Upper lobe of left lung (tissue), 4 donors: Measurements from ENCODE around the gene ADCY2.

Experiments
- CTCF ChIP-seq, 6 experiments: fragments of 450-650 bp in 4 of 6; fragments of 200-600 bp in 2 of 6; sonication (generic) in 2 of 6; IDR thresholded peaks; one replicate each; pipeline ENCODE4 v1.5.1; 2016 to 2019; ENCODE audit warnings: antibody characterized with exemption in 6 of 6
- EP300 ChIP-seq, 4 donors: sonication (generic); formaldehyde crosslinking; IDR thresholded peaks; one replicate each; pipeline ENCODE4 v1.5.1; 2017; ENCODE audit warnings: antibody characterized with exemption in 4 of 4, control low read depth in 2 of 4
- POLR2A ChIP-seq, 4 donors: fragments of 450-650 bp; IDR thresholded peaks; one replicate each; pipeline ENCODE4 v1.5.1; 2016 to 2017; ENCODE audit warnings: antibody characterized with exemption in 4 of 4, mild to moderate bottlenecking in 2 of 4
- POLR2AphosphoS5 ChIP-seq, 2 donors: sonication (generic); formaldehyde crosslinking; IDR thresholded peaks; one replicate each; pipeline ENCODE4 v1.5.1; 2017; ENCODE audit warnings: antibody characterized with exemption in 2 of 2

- TF ChIP-seq POLR2AphosphoS5 (IDR thresholded peaks at IDR 0.05): no peak
- TF ChIP-seq CTCF (IDR thresholded peaks at IDR 0.05): no peak
- TF ChIP-seq POLR2A (IDR thresholded peaks at IDR 0.05): no peak
- no peak for TF ChIP-seq EP300 (IDR thresholded peaks at IDR 0.05)
These were observed 2.8 kb downstream of the ADCY2 start for GRCh38 chr5:7398596-7399280.
